B cell (primary cell): ENCODE data around the gene NCKAP5L.

Source experiments
- CTCF ChIP-seq: fragments of 200-600 bp; IDR thresholded peaks from one replicate; pipeline ENCODE4 v1.8.0; 2022; ENCODE audit warnings: antibody characterized with exemption, mild to moderate bottlenecking
- EZH2 ChIP-seq: IDR thresholded peaks from 2 replicates; pipeline ENCODE4 v1.6.1; 2012; ENCODE audit warnings: borderline replicate concordance, low read depth, mild to moderate bottlenecking, moderate library complexity, low read length; ENCODE audit not compliant: insufficient read depth, poor library complexity, severe bottlenecking

- TF ChIP-seq CTCF (no peak), EZH2 (no peak)
These were observed 14.5 kb upstream of the NCKAP5L start, which contains the start of gene BCDIN3D for GRCh38 chr12:49842519-49843352.
